Umbilical cord (tissue), 2 donors: ENCODE measurements around the gene EXOC3L2. TPM values are rescaled to one million over a fixed set of nuclear protein-coding genes. Genes with fewer than 3 reads are reported as not detected.
"Not testable (repeated sequence)": the region's sequence is repeated elsewhere in the genome, so short reads cannot be mapped to it uniquely, and the experiment has no call there.

Experiments
- DNase-seq: peaks from one replicate; pipeline ENCODE4 v3.0.0-alpha.2; 2015; ENCODE audit warnings: low spot score
- total RNA-seq: library from RNA; depleted of rRNA; stranded (reverse); fragments of >200 nt; gene quantifications from one replicate; pipeline ENCODE4 v1.2.3, GENCODE V29; 2014; ENCODE audit warnings: low replicate concordance; ENCODE audit not compliant: insufficient read depth

EXOC3L2 gene
- total RNA-seq, 1 donor from 2014 or later = not detected

DNA sequence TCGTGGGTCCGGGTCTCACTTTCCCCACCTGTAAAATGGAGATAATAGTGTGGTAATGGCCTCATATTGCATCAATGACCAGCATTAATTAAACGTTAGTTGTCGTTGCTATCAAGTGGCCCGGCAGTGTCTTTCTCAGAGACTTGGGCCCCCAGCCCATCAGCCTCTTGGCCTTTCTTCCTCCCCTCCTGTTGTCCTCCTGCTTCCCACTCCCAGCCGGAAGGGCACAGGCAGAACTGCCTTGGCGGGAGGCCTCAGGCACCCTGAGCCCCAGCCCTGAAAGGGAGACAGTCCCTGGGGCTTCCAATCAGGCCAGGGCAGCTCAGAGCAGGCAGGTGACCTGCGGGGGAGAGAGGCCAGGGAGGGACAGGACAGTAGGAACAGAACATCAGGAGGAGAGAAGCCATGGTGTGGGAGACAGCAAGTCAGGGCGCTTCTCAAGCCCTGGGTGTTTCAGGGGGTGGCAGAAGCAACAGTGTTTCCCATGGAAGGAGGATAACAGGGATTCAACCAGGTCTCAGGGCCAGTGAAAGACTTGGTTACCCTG is 10.5 kb upstream of the EXOC3L2 start:
- no peak for DNase-seq

DNA sequence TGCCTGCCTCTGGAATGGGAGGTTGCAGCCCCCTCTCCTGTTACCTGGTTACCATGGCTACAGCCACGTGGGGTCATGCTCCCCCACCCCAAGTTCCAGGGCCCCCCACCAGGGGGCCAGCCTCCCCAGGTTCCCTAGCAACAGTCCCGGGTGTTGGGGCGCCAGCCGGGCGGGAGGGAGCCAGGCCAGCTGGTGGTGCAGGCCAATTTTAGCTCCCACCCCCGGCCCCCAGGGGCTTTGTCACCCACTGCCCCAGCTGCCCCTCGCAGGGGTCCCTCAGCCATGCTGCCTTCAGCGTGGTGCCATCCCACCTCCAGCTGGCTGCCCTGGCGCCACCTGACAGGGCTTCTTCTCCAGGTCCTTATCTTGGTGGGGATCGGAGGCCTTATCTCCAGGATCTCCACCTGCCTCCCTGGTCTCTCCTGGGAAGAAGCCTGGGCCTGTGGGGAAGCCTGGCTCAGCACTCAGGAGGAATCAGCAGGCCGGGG is 8.9 kb upstream of the EXOC3L2 start:
- DNase-seq = no peak

DNA sequence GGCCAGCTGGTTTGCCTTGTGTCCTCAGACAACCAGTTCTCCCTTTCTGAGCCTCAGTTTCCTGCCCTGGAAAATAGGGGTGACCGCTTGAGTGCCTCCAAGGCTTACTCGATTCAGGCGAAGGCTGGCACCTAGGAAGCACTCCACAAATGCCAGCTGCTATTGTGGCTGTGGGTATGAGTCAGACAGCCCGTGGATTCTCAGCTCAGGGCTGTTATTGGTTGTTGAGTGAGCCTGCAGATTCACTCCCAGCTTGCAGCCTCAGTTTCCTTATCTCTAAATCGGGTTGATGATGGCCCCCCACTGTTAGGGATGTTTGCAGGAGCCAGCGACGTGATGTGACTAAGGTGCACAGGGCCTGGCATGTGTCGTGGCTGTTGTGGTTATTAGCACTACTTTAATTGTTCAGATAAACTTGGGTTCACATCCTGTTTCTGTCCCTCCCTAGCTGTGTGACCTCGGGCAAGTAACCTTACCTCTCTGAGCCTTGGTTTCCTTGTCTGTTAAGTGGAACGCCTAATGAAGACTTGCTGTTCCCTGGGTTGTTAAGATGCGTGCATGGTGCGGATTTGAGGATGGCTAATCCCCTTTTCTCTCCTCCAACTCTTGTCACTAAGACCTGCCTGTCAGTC is 8.3 kb upstream of the EXOC3L2 start:
- DNase-seq = no peak

DNA sequence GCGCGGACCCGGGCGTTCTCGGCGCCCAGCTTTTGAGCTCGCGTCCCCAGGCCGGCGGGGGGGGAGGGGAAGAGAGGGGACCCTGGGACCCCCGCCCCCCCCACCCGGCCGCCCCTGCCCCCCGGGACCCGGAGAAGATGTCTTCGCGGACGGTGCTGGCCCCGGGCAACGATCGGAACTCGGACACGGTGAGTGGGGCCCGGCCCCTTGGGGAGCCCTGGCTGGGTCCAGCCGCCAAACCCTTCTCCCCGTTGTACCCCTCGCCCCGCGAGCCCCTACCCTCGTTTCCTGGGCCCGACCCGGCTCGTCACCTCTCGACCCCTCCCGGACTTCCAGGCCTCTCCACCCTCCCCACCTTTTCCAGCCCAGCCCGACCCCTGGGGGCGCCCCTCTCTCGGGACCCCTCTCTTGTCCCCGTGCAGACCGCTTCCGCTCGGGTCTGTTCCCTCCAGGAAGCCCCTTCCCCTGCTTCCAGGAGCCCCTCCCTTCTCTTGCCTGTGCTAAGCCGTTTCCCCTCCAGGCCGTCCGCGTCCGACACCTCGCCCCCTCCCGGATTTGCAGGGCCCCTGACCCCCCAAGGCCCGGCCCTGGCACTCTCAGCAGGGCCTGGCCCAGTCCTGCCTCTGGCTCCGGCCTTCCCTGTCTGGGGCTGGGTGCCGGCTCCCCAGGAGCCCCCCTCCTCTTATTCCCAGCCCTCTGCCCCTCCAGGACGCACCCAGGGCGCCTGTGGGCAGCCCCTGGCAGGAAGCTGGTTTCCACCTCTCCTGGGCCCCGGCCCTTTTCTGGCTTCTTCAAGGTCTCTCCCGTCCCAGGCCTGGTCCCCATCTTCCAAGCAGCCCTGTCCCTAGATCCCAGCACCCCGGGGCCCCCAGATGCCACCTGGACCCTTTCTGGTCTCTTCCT is 6.5 kb upstream of the EXOC3L2 start:
- peak; percentile 27 for DNase-seq

DNA sequence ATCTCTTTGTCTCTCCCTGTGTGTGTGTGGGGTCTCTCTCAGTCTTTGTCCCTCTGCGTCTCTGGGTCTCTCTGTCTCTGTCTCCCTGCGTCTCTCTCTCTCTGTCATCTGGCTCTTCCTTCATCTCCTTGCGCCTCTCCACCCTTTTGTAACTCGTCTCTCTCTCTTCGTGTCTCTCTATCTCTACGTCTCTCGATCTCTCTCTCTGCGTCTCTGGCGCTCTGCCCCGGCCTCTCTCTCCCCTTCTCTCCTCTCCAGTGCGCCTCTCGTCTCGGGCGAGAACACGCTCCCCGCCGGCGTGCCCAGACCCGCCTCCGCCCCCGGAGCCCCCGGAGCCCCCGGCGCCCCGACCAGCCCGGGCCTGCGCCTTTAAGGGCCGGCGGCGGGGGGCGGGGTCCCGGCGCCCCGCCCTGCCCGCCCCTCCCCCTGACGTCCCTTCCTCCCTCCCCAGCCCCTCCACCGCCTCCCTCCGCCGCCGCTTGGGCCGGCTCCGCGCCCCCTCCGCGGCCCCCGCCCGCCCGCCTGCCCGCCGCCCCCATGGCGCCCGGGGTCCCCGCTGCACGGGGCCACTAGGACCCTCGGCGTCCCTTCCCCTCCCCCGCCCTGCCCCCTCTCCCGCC is 5.7 kb upstream of the EXOC3L2 start, which contains the start of gene MARK4:
TSS of gene MARK4 (plus strand) at position 440 of the 620 bp plus-strand sequence. CDS start 318 bp downstream, outside the sequence.
- peak; percentile 71 for DNase-seq

DNA sequence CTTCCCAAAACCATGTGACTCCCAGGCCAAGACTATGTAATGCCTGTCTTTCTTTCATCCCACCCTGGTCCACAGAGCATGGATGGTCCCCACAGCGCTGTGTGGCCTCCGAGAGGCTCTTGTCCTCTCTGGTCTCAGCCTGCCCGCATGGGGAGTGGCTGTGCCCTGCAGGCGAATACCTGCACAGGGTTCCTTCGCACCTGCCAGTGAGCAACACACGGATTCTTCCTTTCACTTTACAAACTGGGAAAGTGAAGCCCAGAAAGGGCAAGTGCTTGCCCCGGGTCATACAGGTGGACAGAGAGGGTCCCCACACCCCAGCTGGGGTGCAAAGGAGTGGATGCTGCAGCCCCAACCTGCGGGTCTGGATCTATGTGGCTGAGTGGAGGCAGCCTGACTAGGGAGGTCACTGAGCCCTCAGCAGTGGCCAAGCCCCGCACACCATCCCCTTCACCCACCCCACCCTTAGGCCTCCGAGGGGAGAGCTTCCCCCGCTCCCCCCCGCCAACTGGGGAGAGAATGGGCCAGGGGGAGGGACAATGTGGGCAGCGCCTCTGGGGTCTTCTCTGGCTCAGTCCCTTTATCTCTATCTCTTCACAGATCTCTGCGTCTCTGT is 5.1 kb upstream of the EXOC3L2 start:
- DNase-seq = no peak

DNA sequence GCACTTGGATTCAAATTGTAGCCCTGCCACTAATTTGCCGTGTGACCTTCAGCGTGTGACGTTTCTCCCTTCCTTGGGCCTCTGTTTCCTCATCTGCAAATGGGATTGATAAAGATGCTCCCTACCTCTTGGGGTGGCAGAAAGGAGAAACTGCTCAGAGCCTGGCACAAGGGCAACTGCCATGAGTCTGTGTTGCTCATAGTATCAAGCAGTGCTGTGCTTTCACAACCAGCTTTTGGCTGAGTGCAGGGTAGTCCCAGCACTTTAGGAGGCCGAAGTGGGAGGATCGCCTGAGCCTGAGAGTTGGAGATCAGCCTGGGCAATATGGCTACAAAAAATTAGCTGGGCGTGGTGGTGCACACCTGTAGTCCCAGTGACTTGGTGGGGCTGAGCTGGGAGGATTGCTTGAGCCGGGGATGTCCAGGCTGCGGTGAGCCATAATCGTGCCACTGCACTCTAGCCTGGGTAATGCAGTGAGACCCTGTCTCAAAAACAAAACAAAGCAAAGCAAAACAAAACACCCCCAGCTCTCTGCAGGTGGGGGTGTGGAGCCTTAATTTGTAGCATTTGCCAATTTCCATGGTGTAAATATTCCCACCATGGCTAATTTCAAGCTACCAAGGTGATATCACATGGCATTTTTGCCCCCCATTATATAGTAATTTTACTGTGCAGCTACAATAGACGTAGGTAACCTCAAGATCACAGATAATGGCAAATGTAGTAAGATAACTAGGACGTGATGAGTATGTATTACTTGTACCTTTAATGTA is 4.2 kb upstream of the EXOC3L2 start:
- no peak for DNase-seq

DNA sequence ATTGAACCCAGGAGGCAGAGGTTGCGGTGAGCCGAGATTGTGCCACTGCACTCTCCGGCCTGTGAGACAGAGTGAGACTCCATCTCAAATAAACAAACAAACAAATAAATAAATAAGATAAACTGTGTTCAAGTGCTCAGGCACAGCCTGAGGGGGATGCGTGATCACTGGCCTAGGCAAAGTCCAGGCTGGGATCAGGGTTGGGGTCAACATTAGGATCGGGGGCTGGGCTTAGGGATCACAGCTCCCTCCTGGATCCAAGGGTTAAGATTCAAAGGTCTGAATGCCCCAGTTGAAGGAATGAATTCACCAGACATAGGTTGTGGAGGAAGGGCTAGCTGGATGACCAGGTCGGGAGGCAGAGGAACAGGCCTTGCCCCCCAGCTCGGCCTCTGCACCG is 1.9 kb upstream of the EXOC3L2 start:
- no peak for DNase-seq

DNA sequence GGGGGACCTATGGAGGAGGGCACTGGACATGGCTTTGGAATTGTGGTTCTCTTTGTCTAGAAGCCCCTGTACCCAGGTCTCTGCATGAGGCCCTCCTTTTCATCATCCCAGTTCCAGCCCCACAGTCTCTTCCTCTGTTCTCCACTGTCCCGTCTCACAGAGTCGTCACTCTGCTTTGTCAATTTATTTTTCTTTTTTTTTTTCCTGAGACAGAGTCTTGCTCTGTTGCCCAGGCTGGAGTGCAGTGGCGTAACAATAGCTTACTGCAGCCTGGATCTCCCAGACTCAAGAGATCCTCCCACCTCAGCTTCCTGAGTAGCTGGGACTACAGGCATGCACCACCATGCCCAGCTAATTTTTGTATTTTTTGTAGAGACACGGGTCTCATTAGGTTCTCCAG is 619 bp upstream of the EXOC3L2 start:
- no peak for DNase-seq

DNA sequence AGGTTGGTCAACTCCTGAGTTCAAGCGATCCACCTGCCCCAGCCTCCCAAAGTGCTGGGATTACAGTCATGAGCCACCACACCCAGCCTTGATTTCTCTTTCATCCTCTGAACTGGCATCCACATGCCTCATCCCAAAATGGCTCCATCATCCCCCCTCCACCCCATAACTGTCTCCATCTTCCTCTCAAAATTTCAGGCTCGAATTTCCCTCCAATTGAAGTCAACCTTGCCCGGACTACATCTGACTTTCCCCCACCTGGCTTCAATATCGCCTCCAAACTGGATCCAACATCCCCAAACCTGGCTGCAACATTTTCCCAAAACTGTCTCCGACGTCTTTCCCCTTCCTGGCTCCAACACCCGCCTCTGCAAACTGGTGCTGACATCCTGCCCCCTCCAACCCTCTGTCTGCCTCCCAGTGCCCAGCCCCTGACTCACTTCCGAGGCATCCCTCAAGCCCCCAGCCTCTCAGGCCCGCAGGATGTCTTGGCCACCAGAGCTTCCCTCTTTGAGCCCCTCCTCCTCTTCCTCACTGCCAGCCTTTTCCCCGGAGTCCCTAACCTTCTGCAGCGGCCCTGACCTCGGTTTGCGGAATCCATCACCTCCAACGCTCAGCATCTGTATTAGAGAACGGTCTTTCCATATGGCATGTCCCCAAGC is 943 bp downstream of the EXOC3L2 start:
- no peak for DNase-seq

DNA sequence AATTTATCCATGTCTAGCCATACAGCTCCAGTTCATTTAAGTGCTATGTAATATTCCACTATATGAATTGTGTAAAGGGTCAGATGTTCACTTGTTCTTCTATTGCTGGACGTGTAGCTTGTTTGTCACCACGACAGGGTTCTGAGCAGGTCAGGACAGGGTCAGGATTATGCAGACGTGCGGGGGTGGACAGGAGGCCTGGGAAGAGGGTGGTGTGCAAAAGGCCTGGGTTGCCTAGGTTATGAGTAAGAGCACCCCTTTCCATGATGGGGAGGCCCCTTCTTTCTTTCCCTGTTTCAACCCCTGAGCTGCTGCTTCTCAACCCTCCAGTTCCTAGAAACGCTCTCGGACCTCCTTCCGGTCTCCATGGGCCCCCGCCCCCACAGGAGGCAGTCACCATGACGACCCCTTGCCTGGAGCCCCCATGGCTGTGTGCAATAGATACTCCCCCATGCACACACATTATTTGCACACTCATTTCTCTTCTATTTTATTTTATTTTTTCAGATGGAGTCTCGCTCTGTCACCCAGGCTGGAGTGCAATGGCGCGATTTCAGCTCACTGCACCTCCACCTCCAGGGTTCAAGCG is 2.0 kb downstream of the EXOC3L2 start:
- DNase-seq = no peak

DNA sequence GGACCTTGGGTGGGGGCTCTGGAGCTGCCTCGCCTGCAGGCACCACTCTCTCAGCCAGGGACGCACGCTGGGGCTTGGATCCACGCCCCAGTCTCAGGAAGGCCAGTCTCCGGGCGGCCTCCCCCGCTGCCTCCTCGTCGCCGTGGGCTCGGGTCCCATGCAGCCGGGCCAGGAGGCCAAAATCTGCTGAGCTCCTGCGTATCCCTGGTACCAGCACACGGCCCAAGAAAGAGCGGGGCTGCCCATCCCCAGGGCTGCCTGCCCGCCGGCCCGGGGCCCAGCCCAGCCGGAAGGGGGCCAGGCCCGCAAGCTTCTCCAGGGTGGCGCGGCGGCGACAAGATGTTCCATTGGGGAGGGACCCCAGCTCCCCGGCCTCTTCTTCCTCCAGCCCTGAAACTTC is 6.7 kb downstream of the EXOC3L2 start:
- no peak for DNase-seq

DNA sequence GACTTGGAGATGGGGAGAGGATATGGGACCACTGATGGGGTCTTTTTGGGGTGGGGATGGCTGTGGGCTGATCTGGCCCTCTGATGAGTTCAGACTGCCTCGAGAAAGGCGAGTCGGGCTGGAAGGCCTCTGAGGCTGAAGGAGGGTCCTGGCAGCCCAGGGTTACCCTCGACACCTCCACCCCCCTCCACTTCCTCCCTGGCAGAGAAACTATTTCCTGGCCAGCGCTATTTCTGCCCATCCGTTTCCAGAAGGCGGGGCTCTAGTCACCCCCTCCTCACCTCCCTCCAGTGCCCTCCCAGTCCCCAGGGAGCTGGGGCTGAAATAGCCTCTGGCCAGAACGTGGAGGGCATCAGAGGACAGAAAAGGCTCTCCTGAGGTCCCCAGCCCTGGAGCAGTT is 9.7 kb downstream of the EXOC3L2 start:
- DNase-seq = no peak

DNA sequence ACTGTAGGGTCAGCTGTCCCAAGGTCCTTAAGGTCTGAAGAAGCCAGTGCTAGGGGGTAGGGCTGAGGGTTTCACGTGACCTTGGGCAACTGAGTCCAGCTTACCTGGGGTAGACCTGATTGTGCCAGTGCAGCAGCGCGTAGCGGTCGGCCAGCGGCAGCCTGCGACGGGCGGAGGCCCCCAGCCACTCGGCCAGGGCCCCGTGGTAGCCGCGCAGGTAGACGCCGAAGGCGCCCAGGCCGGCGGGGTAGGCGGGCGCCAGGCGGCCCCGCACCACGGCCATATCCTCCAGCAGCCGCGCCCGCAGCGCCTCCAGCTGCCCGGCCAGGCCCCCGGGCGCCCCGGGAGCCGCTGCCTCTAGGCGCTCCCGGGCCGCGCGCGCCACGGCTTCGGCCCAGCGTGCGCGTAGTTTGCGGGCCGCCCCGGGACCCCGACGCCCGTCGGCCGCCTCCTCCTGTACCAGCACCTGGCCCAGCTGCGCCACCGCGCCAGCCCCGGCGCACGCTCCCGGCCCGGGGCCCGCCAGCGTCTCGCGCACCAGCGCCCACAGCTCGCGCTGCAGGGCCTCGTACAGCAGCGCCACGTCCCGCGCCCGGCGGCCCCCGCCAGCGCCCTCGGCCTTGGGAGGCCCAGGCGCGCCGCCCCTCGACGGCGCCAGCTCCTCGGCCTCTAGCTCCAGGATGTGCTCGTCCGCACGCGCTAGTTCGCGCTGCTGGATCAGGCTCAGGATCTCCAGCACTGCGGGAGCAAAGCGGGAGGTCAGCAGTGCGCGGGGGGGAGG is 10.9 kb downstream of the EXOC3L2 start:
- DNase-seq = no peak

DNA sequence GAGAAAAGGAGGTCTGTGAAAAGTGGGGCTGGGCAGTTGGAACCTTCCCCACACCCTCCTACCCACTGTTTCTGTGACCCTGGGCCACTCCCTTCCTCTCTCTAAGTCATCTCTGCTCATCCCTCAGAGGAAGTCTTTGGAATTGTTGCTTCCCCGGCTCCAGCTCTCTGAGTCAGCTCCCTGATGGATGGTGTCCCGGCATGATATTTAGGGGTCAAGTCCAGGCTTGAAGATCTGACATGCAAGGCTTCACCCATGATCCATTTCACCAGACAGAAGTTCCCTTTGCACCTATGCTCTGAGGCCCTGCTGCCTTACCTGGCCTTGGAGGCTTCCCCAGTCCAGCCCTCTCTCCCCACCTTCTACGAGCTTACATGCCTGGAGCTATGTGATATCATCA is 13.3 kb downstream of the EXOC3L2 start:
- no peak for DNase-seq

DNA sequence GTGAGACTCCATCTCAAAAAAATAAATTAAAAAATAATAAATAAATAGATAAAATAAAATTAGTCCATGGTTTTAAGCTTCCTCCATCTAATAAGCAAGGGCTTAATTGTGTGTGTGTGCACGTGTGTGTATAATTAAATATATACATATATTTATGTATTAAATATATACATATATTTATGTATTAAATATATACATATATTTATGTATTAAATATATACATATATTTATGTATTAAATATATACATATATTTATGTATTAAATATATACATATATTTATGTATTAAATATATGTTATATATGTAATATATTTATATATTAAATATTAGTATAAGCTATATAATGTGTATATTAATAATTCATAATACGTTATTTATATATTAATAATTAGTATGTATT is 16.2 kb downstream of the EXOC3L2 start:
- DNase-seq = not testable (repeated sequence)

DNA sequence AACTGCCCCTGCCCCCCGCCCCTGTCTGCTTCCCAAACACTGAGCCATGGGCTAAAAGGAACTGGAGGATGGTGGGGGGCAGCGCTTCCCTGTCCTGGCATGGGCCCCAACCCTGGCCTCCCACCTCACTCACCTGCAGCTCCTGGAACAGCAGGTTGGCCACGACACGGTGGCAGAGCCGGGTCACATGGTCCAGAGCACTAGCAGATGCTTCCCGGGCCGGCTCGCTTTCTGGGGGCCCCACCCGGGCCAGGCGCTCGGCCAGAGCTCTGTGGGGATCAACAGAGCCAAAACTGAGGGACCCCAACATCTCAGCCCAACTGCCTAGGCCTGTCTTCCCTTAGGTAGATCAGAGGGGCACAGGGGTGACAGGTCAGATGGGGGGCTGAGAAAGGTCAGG is 20.6 kb downstream of the EXOC3L2 start:
- no peak for DNase-seq

DNA sequence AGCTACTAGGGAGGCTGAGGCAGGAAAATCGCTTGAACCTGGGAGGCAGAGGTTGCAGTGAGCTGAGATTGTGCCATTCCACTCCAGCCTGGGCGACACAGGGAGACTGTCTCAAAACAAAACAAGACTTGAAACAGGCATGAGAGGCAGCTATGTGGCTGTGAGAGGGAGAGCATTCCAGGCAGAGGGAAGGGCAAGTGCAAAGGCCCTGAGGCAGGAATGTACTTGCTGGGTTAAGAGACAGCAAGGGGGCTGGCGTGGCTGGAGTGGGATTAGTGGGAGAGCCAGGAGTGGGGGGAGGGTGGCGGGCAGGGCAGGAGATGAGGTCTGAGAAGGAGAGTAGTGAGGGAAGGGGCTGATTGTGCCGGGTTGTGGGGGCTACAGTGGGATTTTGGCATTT is 21.3 kb downstream of the EXOC3L2 start:
- DNase-seq = no peak

DNA sequence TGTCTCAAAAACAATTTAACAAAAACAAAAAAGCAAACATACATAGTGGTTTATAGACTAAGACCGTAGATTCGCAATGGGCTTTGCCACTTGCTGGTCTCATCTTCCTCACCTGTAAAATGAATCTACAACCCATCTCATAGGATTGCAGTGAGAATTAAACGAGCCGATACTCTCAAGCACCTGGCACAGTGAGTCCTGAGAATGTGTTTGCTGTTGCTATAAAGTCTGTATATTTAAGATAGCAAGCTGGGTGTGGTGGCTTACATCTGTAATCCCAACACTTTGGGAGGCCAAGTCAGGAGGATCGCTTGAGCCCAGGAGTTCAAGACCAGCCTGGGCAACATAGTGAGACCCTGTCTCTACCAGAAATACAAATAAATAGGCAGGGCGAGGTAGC is 22.5 kb downstream of the EXOC3L2 start:
- no peak for DNase-seq
